ENCODE data around the gene TRIM2.
A peak's percentile ranks its signal among the peaks of the same experiment; 100 is the strongest.

The TRIM2 gene

DNA sequence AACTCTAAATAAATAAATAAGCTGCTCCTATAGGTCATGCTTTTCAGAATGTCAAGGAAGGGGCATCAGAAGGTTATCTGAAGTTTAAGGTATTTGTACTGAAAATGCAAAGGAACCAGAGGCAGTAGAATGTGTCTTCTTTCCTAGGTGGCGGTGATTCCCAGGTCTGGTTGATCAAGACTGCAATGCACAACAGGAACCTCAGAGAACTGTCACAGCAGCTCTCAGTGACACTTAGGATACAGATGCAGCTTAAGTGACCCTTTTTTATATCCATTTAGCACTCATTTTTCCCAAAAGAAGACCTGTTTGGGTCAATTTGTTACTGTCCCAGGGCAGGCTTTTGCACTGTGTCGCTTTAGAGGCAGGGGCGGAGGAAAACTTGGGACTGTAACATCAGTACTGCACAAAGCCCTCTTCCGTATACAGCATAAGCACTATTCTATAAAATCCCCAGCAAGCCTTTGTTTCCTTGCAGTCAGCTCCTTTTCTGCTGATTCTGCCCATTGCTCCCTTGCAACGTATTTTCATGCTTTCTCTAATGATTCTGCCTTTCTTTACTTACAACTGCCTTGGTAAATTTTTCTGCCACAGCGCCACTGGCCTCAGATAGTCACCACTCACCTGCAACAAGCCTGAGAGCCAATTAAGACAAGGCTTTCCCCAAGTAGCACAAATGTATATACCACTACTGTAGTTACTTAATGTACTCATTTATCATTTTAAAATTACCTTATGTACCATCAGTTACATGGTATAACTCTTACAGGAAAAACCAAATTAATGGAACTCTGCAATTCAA lies 138.7 kb downstream of the TRIM2 start:
- DNase-seq, result no peak

DNA sequence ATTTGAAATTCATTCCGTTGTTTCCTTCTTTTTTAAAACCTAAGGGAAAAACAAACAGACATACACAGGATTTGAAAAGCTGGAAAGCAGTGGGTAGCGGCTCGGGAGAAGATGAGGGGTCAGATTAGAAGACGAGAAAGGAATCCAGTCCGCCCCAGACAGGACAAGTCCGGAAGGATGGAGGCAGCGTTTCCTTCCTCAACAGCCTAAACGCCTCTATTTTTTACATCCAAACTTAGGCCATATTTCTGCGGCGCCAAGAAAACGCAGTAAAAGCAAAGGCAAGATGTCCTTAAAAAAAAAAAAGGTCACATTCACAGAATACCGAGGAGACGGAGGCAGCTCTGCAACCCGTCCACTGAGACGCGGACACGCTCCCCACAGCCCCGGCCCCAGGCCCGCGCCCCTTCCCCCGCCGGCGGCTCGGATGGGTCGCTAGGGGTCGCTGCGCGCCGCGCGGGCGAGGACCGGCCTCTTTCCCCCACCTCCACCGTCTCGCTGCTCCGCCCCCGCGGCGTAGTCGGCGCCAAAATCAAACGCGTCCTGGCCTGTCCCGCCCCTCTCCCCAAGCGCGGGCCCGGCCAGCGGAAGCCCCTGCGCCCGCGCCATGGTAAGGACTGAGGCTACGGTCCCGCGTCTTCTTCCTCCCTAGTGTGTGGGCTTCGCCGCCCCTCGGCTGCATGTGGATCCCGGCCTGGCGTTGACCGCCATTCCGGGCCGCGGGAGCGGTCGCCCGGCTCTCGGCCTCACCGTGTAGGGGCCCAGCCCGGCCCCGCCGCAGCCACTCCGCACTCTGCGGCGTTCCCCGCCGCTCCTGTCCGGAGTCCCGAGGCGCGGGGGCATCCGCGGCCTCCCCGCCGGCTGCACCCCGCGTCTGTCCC lies 140.1 kb downstream of the TRIM2 start, which contains the start of gene MND1:
TSS of gene MND1 (plus strand) at position 558 of the 881 bp plus-strand sequence. CDS start at position 608, 50 bp downstream.
- DNase-seq, result peak; percentile 81 to 88 (median 82)

DNA sequence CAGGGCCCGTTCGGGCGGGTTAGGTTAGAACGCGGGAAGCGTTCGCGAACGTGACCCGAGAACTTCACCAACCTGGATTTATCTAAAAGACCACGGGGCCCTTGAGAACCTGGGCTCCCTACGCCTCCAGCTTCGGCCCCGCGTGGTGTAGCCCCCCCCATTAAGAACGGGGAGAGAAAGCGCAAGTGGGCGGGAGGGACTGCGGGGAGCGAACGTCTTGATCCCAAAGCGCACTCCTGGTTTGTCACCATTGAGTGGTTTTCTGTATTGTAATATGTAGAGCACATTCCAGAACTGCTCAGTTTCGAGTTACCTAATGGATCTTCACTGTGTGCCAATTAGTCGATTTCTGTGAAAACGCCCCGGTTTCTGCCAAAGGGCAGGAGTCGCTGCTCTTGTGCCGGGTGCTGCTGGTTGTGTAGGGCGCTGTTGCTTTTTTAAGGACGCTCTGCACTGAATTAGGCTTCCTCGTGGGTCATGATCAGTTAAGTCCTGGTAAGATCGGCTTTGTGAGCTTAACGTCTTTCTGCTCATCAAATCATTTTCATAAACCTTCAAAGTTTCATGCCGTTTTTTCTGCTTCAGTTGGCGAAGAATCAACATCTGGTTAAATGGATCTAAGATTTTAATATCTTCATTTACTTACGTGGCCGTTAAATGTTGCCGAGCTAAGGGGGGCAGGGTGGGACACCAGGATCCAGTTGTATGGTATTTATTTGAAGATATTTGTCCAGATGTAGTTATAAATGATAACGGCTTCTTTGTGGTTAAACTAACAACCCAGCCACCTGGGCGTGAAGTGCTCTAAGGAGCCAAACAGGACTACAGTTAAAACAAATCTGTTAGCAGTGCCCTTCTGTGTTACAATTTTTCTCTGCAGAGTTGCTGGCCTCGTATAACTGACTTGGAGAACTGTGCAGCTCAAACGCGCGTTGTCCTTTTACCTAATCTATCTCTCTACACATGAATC lies 141.1 kb downstream of the TRIM2 start:
- DNase-seq, result peak in 3 of 4 experiments; percentile 6 to 11 (median 7)

DNA sequence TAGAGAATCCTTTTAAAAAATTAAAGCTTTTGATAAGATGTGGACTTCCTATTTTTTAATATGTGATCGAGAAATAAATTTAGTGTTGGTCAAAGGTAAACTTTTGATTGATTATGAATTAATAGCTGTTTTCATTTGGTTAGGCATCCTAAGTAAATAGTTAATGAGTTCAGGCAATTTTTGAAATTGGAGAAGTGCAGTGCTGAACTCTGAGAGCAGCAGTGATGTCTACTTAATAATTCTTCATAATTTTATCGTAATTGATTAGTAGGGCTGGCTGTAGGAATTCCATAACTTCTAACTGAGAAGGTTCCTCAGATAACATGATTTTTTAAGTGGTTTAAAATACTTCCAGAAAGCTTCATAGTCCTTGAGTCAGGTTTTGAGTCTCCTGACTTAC lies 141.8 kb downstream of the TRIM2 start:
- DNase-seq, result no peak

DNA sequence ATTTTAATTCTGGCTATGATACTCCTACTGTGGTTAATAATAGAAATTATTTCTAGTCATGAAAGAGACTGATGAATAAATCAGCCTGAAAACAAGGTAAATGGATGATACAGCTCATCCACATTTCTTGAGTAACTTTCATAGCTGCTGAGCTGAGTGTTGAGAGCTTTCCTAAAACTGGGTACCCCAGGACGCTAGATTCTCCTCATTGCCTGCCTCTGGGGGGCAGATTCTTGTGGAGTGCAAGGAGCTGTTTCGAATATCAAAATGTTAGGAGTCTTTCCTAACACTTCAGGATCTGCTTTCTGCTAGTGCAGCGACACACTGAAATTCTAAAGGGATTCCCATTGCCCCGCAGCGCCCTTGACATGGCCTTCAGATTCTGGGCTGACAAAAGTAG lies 142.3 kb downstream of the TRIM2 start:
- DNase-seq, result no peak

DNA sequence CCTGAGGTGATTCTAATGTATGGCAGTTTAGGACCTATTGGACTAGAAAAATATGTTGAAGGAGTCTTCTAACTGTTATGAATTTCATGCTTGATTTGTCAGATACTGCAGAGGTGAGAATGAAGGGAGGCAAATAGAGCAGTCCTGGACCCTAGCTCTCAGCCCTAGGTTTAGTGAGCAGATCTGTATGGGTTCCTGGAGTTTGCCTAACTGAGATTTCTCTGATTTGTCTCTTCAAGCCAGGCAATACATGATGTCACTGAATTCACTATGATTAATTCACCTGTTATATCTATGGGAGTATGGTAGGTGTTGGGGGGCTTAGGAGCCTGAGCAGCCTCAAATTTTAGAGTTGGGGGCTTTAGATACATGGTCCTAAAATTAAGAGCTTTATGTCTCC lies 142.9 kb downstream of the TRIM2 start:
- DNase-seq, result no peak

DNA sequence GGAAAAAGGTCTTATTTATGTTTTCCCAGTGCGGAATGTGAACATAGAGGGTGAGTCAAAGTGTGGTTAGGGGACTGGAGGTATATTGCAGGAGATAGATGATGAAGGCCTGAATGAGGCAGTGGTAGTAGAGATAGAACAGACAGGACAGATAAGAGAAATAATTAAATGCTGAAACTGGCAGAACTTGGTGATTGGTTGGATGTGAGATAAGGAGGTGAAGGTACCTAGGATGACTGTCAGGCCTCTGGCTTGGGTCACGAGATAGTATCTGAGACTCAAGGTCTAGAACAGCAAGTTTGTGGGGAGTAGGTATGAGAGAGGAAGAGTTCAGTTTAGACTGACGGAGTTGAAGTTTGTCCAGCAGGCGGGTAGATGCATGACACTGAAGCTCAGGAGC lies 143.8 kb downstream of the TRIM2 start:
- DNase-seq, result no peak

DNA sequence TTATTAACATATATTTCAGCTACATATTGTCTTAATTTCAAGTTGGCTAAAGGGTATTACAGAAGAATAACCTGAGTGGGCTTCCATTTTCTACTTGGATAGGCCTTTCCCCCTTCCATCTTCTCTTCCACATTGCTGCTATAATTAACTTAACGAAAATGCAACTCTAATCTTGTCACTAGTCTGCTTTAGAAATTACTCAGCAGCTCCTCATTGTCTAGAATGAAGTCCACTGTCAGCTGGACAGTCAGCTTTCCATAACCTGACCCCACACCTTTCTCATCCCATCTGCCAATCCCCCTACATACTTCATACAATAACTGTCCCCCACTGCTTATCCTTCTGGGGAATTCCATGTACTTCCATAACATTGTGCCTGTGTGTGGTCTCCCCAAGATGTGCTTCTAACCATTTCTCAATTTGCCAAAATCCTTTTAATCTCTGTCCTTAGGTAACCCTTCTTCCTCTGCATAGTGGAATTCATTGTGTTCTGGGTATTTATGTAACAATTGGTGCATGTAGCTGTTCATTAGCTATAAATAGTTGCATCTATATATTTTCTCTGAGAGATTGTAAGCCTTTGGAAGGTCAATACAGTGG lies 145.1 kb downstream of the TRIM2 start:
- DNase-seq, result no peak

DNA sequence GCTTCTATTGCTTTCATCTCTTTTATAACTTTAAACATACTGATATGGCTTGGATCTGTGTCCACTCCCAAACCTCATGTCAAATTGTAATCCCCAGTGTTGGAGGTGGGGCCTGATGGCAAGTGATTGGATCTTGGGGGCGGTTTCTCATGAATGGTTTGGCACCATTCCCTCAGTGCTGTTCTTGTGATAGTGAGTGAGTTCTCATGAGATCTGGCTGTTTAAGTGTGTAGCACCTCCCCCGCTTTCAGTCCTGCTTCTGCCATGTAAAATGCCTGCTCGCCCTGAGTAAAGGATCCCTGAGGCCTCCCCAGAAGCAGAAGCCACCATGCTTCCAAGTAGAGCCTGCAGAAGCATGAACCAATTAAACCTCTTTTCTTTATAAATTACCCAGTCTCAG lies 157.9 kb downstream of the TRIM2 start:
- no peak for DNase-seq

DNA sequence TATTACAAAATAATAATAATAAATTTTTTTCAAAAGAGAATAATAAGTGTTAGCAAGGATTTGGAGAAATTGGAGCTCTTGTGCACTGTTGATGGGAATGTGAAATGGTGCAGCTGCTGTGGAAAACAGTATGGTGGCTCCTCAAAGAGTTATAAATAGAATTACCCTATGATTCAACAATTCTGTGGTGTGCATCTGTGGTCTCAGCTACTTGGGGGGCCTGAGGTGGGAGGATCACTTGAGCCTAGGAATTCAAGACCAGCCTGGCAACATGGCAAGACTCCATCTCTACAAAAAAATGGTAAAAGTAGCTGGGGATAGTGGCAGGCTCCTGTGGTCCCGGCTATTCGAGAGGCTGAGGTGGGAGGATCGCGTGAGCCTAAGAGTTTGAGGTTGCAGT lies 159.8 kb downstream of the TRIM2 start:
- DNase-seq, result no peak

DNA sequence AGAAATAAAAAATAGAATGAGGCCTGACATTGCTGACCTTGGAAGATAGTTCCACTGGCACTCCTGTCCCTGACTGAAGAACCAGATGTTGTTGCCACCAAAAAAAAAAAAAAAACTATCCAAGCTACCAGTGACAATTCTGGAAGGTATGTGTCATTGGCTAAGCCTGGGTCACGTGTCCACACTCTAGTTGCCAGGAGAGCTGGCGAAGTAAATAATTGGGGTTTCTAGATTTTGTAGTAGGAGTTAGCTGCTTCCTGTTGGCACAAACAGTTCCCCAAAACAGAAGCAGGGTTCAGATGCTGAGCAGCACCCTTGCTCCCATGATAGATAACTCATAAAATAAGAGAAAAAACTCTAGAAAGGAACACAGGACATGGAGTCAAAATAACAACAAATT lies 160.8 kb downstream of the TRIM2 start:
- no peak for DNase-seq

DNA sequence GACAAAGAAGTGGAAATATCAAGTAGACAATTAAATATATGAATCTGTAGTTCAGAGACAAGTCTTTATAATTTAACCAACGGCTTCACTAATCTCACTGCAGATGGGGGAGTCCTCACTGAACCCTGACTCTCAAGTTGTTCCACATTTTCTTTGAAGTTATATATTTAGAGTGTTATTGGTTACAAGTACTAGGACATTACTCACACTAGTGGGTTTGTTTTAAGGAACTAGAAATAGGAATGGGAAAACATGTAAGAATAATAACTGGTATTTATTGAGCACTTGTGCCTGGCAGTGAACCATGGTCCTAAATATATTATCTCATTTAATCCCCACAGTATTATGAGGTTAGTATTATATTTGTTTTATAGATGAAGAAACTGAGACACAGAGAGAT lies 162.2 kb downstream of the TRIM2 start:
- DNase-seq, result no peak

DNA sequence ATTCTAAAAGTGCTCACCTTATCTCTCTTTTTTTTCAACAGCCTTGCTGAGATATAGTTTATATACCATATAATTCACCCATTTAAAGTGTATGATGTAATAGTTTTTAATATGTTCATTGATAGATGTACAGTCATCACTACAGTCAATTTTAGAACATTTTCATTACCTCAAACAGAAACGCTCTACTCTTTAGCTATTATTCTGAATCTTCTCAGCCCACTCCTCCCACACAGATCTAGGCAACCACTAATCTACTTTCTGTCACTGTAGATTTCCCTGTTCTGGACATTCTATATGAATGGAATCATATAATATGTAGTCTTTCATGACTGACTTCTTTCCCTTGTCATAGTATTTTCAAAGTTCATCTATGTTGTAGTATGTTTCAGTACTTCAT lies 162.8 kb downstream of the TRIM2 start:
- DNase-seq, result no peak

DNA sequence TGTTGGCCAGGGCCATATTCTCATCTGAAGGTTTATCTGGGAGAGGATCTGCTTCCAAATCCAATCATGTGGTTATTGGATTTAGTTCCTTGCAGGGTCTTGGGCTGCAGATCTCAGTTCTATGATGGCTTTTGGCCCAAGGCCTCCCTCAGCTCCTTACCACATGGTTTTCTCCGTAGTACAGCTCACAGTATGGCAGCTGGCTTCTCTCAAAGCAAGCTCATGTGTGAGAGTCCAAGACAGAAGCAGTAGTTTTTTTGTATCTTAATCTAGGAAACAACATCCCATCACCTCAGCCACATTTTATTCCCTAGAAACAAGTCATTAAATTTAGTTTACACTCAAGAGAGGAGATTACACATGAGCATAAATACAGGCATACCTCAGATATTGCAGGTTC lies 164.8 kb downstream of the TRIM2 start:
- no peak for DNase-seq

DNA sequence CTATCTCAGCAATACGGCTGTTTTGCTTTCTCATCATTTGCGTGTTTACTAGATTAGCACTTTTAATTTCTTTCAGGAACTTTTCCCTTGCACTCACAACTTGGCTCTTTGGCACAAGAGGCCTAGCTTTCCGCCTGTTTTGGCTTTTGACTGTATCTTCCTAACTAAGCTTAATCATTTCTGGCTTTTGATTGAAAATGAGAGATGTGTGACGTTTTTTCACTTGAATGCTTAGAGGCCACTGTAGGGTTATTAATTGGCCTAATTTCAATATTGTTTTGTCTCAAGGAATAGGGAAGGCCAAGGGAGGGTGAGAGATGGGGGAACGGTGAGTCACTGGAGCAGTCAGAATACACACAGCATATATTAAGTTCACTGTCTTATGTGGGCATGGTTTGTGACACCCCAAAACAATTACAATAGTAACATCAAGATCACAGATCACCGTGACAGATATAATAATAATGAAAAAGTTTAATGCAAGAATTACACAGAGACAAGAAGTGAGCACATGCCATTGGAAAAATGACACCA lies 167.5 kb downstream of the TRIM2 start:
- DNase-seq, result no peak

DNA sequence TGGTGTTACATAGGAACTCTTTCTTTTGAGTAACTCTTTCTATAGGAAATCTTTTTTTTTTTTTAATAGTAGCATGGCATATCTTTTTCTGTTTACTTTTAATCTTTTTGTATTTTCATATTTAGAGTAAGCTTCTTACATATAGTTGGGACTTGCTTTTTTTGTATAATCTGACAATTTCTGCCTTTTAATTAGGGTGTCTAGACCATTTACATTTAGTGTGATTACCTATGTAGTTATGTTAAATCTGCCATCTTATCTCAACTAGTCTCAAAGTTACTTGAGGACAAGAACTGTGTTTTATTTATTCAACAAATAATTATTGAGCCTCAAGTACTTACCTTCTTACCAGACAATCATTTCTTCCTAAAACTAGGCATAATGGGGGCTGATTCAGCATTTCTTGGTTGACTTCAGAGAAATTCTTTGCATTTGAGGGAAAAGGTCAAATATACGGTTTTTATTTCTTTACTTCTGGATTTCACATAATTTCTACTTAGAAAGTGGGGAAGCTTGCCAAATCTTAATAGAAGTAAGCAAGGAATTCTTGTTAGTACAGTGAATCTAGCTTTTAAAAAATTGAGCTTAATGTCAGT lies 168.8 kb downstream of the TRIM2 start:
- no peak for DNase-seq

DNA sequence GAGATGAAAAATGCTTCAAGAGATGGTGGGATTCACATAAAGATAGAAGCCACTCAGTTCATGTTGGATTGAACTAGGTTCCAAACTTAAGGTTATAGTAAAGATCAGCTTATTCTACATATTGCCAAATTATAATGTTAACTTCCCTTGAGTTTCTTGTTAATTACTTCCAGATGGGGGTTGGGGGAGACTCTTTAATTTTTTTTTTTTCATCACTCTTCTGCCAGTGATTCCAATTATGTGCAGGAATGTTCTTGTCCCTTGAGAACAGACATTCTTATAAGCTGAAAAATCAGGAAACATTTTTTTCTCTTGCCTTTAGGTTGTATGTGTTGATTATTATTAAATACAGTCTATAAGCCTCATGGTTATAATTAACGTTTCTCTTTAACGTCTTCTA lies 170.2 kb downstream of the TRIM2 start:
- DNase-seq, result no peak

DNA sequence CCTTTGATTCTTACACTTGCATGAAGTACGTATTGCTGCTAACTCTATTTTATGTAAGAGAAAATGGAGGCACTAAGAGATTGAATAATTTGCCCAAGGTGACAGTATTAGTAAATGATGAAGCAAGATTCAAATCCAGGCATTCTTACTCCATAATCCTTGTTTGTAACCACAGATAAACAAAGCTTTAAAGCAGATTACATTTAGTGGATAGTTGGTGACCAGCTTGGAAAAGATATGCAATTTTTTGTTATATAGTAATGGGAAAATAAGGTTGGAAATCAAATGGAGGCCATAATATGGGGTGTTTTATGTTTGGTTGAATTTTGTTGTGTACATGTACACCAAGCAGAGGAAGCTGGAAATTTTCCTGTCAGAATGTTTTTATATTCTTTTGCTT lies 171.1 kb downstream of the TRIM2 start:
- DNase-seq, result no peak

DNA sequence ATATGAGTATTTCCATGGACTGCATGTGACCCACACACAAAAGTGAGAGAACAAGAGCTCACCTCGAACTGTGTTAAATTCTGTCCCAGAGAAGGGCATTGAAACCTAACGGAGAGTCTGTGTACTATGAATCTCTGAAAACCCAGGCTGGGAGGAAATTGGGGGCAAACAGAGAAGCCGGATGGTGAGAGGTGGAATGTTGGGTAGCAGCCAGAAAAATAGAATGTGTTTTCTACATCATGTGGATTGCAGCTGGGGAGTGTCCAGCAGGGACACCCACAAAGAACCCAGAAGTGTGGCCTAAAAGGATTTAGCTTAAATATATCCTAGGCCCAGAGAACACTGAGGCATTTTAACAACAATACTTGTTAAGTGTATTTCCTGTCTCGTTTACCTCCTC lies 178.9 kb downstream of the TRIM2 start:
- DNase-seq, result no peak

DNA sequence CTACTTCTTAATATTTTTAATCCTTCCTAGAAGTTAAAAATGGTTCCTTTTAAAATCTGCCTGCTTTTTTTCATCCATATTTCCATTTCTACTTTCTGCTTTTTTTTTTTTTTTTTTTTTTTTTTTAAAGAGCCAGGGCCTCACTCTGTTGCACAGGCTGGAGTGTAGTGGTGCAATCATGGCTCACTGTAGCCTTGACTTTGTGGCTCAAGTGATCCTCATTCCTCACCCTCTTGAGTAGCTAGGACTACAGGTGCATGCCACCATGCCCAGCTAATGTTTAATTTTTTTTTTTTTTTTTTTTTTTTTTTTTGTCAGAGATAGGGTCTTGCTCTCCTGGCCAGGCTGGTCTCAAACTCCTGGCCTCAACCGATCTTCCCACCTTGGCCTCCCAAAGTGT lies 179.9 kb downstream of the TRIM2 start:
- DNase-seq, result no peak

DNA sequence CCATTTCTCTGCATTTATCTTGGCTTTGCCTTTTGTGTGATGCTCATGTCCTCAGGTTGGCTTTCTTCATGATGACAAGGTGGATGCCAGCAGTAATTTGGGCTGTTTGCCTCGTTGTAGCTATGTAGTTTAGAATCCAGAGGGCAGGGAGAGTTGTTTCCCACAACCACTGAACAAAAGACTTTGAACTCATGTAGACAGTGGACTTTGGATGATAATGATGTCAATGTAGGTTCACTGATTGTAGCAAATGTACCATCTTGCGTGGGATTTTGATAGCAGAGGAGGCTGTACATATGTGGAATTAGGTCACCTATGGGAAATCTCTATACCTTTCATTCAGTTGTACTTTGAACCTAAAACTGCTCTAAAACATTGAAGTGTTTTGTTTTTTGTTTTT lies 181.5 kb downstream of the TRIM2 start:
- no peak for DNase-seq

DNA sequence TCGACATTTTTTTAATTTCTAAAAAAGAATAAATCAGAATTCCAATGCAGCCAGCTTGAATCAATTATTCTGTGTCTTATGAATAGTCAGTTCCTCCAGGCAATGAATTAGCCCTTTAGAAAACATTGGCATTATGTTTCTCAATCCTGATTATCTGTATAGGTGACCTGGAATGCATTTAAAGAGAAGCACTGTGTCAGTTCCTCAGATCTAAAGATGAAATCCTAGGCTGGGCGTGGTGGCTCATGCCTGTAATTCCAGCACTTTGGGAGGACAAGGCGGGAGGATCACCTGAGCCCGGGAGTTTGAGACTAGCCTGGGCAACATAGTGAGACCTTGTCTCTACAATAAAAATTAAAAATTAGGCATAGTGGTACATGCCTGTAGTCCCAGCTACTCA lies 183.7 kb downstream of the TRIM2 start:
- no peak for DNase-seq
